ENCODE data around the gene CNTF. TPM values are rescaled to one million over a fixed set of nuclear protein-coding genes. Genes with fewer than 3 reads are reported as not detected.

Gene CNTF
- total RNA-seq = 1.6 and 2.5 TPM in 2 replicates

GRCh38 chr11:58622344-58622743, at the start of gene CNTF:
Gene CNTF, plus strand, starts transcription at chr11:58622665. Its CDS starts 88 bp downstream, at chr11:58622753.

DNA sequence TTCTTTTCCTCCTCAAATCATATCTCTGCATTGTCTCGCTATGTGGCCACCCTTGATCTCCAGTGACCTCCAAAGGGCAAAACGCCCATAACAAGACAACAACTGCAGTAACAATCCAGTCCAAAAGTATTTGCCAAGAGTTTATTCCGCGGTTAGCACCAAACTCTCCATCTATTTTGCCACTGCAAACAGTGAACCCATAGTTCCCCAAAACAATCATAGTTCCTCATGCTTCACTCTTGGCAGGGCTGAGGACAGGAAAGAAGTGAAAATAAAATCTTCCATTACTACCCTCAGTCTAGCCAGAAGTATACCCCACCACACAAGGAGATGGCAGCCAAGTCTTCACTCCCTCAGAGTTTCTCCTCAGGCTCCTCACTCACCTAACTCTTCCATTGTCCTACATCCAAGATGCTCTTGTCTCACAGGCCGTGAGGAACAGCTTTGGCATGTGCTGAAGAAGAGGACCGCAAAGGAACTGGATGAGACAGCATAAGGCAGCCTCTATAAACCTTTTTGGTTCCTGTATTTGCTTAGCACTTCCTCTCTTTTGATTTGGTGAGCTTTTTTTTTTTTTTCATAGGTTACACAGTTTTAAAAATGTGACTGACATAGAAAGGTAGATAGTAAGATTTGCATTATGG, 47.0 kb upstream of the CNTF start, which contains the start of gene LPXN:
Gene LPXN, minus strand, starts transcription at position 480 of the 644 bp plus-strand sequence. Its CDS starts 84 bp downstream, at position 396.

DNA sequence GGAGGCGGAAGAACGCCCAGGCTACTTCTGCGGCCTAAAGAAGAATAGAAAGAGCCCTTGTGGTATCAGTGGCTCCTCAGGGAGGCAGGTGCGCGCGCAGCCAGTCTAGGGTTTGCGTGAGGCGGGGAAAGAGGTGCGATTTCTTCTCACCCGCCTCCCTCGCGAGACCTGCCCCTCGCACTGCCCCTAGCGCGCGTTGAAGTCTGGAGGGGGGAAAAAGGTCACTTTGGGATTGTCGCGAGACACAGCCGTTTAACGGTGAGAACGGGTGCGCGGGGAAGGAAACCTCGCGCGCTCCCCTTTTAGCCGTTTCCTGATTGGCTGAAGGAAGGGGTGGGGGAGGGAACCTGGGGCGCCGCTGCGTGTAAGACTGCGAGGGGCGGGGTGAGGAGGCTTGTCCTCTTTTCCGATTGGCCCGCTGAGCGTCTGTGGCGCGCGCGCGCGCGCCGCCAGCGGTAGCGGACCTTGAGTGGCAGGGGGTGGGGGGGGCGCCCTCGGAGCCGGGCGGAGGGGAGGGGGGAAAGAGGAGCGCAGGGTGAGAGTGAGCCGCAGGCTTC, 43.8 kb upstream of the CNTF start, which contains the start of gene ZFP91:
Gene ZFP91, plus strand, starts transcription at position 429 of the 557 bp plus-strand sequence. CDS start 219 bp downstream, outside the sequence.

Other genes with a start within 250 kb of the CNTF start
- gene OR5B3, start 215.8 kb upstream of the CNTF start, total RNA-seq = not detected in 2 replicates
- gene OR5B2, start 194.5 kb upstream of the CNTF start, total RNA-seq = not detected in 2 replicates
- gene OR5B12, start 180.4 kb upstream of the CNTF start, total RNA-seq = not detected in 2 replicates
- not detected in 2 replicates for gene OR5B21, start 114.6 kb upstream of the CNTF start, total RNA-seq
- gene LPXN, start 46.8 kb upstream of the CNTF start, total RNA-seq = 3.8 and 5.9 TPM in 2 replicates
- 26.3 and 40.2 TPM in 2 replicates for gene ZFP91, start 43.6 kb upstream of the CNTF start, total RNA-seq
- gene GLYAT, start 109.3 kb downstream of the CNTF start, total RNA-seq = 0.65 TPM in 1 of 2 replicates, not detected in the other
- gene GLYATL2, start 222.0 kb downstream of the CNTF start, total RNA-seq = 0.22 TPM in 1 of 2 replicates, not detected in the other

Measured in placental epithelial cell (primary cell).